IPS DF 4.7 (cell line): ENCODE measurements around the gene PDCL2.

Experiments
- DNase-seq: peaks from one replicate; pipeline ENCODE4 v3.0.0-alpha.2; 2013; ENCODE audit warnings: low spot score; ENCODE audit errors: extremely low read depth

The PDCL2 gene

GRCh38 chr4:55540271-55540670 lies 51.8 kb downstream of the PDCL2 start:
- no peak for DNase-seq

GRCh38 chr4:55539658-55540057 lies 52.4 kb downstream of the PDCL2 start:
- no peak for DNase-seq

- no peak for DNase-seq
Measured at GRCh38 chr4:55538531-55538930, 53.5 kb downstream of the PDCL2 start.

- DNase-seq = no peak
Measured at GRCh38 chr4:55534306-55534705, 57.7 kb downstream of the PDCL2 start.

DNA sequence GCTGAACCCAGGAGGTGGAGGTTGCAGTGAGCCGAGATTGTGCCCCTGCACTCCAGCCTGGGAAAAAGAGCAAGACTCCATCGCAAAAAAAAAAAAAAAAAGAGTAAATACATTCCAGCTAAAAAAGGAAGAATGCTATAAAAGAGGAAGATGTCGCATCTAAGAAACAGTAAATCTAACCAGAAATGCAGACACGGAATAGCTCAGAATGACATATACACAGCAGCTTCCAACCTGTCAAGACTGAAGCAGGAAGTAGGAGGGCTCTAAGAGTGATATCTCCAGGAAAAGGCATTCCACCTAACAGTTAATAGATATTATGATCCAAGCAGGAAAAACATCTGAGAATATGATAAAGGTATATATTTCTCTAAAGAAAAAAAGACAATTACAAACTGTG lies 61.4 kb downstream of the PDCL2 start:
- no peak for DNase-seq

- no peak for DNase-seq
Measured at GRCh38 chr4:55530167-55530566, 61.9 kb downstream of the PDCL2 start.

GRCh38 chr4:55528491-55528890 lies 63.6 kb downstream of the PDCL2 start:
- DNase-seq = no peak

GRCh38 chr4:55524844-55525571 lies 67.0 kb downstream of the PDCL2 start:
- DNase-seq = no peak

DNA sequence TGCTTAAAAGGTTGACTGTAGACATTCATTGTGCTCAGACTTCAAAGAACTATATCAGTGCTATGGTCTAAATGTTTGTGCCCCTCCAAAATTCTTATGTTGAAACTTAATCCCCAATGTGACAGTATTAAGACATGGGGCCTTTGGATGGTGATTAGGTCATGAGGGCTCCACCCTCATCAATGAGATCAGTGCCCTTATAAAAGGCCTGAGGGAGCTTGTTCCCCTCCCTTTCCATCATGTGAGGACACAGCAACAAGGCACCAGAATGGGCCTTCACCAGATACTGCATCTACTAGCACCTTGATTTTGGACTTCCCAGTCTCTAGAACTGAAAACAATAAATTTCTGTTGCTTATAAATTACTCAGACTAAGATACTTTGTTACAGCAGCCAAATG lies 73.6 kb downstream of the PDCL2 start:
- no peak for DNase-seq

DNA sequence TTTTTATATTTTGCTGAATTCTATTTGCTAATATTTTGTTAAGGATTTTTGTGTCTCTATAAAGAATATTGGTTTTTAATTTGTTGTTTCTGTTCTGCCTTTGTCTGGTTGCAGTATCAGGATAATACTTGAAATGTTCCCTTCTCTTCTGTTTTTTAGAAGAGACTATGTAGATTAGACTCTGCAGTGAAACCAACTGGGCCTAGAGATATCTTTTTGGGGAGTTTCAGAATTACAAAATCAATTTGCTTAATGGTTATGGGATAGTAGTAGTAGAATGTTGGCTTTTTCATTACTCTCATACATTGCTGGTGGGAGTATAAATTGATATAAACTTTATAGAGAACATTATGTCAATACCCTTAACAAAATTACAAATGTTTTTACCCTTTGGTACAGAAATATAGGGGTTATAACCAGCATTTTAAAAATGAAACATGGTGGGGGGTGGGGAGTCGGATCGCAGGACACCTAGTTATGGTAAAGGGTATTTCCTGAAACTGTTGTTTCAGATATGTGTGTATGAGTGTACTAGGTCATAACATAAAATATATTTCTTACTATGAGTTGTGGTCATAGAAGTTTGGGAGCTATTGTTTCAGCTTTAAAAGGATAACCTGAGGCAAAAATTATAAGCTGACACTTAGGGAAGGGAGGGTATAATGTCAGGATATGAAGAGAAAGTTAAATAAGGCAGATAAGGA lies 74.4 kb downstream of the PDCL2 start:
- DNase-seq = no peak

- no peak for DNase-seq
Measured at GRCh38 chr4:55512922-55513571, 79.0 kb downstream of the PDCL2 start.

- no peak for DNase-seq
Measured at GRCh38 chr4:55512077-55512476, 80.0 kb downstream of the PDCL2 start.

DNA sequence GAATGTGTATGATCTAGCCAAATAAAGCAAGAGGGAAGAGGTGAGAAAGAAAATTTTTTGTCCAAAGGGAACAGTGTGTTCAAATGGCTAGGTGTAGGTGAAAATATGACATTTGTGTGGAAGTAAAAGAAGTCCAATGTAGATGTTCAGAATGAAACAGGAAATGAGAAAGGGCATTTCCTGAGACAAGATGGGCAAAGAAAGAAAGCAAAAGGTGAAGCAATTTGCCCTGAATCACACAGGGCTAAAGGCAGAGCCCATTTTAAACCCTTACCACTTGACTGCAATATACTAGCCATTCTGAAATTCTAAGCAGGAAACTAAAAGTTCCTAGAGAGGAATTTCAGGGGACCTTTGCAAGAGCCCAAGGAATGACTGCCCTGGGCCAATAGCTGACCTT lies 81.4 kb downstream of the PDCL2 start:
- DNase-seq = no peak

DNA sequence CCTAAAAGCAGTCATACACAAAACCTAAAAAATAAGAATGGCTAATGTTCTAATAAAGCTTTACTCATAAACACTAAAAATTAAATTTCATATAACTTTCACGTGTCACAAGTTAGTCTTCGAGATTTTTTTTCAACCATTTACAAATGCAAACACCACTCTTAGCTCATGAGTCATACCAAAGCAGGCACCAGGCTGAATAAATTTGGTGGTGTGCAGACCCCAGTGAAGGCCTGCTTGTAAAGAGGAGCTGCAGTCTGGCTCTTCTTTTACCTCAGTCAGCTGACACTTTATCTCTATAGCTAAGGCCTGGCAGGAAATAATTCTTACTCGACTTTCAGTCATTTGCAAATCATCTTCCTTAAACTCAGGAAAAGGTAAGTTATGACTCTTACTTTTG lies 82.8 kb downstream of the PDCL2 start:
- DNase-seq = no peak

GRCh38 chr4:55507612-55508011 lies 84.4 kb downstream of the PDCL2 start:
- no peak for DNase-seq
